ENCODE results near the gene ADARB2.
"Not testable (repeated sequence)": the region's sequence is repeated elsewhere in the genome, so short reads cannot be mapped to it uniquely, and the experiment has no call there.

The ADARB2 gene

DNA sequence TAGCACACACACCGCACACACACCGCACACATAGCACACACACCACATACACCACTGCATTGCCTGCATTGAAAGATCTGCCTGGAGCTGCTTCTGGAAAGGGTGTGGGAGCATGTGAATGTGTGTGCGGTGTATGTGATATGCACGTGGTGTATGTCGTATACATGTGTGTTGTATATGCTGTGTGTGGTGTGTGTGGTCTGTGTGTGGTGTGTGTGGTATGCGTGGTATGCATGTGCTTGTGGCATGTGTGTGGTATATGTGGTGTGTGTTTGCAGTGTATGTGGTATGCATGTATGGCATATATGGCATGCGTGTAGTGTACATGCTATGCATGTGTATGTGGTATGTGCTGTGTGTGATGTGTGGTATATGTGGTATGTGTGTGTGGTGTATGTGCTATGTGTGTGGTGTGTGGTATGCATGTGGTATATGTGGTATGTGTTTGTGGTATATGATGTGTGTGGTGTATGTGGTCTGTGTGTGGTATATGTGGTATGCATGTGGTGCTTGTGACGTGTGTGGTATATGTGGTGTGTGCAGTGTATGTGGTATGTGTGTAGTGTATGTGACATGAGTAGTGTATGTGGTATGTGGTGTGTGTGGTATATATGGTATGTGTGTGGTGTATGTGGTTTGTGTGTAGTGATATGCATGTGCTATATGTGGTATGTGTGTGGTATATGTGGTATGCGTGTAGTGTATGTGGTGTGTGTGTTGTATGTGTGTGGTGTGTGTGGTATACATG lies 505.0 kb downstream of the ADARB2 start:
- no peak for DNase-seq

DNA sequence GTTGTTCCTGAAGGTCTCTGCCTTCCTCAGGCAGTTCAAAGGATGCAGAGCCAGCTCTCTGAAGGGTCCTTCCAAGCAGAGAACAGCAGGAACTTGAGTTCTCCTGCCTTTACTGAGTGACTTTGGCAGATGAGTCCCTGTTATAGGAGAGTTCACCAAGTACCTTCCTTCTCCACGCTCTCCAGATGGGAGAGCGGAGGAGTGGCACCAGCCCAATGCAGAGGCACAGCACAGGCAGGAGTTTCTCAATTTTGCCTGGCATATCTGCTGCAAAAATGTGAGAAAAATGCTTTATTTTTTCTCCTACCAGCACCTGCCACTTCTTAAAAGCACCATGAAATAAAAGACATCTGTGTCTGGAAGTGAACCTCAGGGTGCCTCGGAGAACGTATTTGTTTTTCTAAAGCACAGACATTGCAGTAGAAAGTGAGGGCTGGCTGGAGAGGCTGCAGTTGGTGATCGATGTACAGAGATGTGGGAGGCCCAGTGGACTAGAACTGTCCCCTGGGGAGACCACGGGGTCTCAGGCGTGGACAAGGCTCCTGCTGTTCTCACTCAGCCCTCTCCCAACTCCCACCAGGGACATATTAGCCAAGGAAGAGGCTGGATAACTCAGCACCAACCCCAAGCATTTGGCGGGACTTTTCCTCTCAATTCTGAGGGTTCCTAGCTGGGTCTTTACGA lies 506.6 kb downstream of the ADARB2 start:
- no peak for DNase-seq

DNA sequence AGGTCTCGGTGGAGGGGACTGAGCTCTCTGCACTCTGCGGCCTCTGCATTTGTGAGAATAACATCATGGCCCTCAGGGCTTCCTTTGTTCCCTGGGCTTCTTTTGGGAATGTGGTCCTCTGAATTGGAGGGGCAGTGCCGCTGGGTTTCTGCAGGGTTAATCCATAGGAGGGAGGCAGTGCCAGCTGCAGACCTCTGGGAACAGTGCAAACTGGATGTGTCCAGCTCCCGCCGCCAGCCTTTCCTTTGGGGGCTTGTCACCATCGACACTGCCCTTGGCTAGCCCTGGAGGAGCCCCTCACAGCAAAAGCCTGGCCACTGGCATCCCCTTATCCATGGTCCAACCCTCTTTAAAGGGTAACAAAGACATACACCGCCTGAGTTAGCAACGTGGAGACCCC lies 507.2 kb downstream of the ADARB2 start:
- DNase-seq = no peak

DNA sequence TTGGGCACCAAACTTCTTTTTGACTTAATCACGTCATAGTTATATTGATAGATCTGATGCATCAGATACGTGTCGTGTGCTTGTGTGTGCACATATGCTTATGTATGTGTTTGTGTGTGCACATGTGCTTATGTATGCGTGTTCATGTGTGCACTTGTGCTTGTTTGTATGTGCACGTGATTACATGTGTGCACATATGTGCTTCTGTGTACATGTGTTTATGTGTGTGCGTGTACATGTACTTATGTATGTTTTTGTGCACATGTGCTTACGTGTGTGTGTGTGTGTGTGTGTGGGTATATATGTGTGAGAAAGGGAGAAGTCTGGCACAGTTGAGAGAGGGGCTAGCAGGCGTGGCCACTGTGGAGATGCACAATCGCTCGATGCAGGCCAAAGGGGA lies 507.8 kb downstream of the ADARB2 start:
- no peak for DNase-seq

DNA sequence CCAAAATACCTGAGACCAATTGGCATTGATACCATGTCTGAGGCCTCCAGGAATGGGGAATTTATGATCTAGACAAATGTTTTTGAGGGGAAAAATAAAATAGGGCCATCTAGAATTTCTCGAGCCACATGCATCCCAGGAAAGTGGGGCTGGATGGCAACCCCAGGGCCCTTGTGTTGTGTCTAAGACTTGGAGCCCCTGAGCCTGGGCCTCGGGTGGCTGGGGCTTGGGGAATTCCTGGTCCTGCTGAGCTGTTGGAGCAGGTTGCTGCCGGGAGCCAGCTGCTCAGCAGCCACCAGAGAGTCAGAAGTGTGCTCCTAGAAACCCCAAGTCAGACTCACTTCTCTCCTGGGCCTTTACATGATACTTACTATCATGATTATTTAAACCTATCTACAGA lies 508.2 kb downstream of the ADARB2 start:
- DNase-seq = no peak

DNA sequence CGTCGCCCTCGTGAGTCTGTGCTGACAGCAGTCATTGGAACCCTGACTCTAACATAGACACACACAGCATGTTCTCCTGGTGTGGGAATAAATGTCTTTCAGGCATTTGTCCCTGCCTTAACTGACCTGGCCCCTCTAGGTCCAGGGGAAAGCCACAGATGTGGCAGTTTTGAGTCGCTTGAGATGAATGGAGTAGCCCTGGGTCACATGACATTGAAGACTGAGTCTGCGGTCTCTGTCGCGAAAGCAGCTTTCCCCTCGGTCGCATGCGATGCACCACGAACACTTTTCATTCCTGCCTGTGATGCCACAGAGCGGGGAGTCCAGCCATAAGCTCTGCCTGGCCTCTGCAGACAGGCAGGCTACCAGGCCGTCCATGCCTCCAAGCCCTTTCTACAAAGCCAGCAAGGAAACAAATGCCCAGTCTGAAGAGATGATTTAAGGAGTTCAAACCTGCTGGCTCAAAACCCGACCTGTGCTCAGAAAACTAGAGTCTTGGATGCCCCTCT lies 508.8 kb downstream of the ADARB2 start:
- no peak for DNase-seq

DNA sequence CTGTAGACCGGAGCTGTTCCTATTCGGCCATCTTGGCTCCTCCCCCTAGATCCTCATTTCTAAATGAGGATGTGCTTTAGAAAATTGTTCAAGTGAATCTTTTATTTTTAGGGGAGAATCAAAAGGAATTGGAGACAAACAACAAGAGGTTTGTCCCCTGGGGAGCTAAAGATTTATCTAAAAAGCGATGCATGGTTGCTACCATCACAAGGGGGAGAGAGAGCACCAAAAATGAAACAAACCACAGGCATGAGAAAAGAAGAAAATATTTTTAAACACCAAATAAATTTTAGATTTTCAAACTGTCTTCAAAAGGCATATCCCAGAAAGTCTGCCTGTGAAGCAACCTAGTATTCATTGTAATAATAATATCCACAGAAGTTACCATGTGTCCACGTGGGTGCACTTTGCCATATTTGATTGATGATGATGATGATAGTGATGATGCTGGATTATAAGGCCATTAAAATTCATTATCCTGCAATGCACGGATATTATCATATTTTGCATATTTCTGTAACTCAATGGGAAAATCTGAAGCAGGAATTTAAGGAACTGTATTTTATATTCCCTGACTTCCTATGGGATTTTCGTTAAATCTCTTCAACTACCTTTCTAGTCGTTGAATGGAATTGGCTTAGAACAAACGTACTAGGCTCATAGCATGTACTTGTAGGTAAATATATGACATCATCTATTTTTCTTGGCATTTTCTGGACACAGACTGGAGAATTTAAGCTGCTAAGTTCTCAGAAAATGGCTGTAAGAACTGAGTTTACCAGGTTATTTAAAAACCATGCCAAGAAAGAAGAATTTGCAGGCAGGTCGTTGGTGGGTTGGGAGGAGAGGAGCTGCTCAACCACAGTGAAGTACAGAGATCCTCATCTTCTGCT lies 509.6 kb downstream of the ADARB2 start:
- no peak for DNase-seq

DNA sequence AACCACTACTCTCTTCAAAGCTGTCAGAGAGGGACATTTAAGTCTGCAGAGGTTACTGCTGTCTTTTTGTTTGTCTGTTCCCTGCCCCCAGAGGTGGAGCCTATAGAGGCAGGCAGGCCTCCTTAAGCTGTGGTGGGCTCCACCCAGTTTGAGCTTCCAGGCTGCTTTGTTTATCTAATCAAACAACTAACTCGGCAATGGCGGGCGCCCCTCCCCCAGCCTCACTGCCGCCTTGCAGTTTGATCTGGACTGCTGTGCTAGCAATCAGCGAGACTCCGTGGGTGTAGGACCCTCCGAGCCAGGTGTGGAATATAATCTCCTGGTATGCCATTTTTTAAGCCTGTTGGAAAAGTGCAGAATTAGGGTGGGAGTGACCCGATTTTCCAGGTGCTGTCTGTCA lies 510.4 kb downstream of the ADARB2 start:
- not testable (repeated sequence) for DNase-seq

DNA sequence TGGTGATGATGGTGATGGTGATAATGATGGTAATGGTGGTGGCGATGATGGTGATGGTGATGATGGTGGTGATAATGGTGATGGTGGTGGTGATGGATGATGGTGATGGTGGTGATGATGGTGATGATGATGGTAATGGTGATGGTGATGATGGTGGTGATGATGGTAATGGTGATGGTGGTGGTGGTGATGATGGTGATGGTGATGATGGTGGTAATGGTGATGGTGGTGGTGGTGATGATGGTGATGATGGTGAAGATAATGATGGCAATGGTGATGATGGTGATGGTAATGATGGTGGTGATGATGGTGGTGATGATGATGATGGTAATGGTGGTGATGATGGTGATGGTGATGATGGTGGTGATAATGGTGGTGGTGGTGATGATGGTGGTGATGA lies 517.5 kb downstream of the ADARB2 start:
- DNase-seq = not testable (repeated sequence)

DNA sequence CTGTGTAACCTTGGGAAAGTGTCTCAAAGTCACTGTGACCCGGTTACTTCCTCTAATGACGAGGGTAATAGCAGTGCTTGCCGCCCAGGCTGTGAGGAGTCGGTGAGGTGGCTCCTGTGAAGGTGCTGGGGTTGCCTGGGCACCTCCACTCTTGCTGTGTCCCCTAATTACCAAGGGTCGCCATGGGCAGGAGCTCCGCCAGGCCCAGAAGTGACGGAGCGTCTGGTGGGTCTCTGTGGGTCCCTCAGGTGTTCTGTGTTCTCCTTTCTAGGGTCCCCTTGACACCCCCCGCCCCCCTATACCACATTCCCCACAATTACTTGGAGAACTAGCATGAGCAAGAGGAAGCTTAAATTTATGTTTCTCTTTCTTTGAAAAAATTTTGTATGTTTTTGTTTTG lies 519.7 kb downstream of the ADARB2 start:
- DNase-seq = no peak

DNA sequence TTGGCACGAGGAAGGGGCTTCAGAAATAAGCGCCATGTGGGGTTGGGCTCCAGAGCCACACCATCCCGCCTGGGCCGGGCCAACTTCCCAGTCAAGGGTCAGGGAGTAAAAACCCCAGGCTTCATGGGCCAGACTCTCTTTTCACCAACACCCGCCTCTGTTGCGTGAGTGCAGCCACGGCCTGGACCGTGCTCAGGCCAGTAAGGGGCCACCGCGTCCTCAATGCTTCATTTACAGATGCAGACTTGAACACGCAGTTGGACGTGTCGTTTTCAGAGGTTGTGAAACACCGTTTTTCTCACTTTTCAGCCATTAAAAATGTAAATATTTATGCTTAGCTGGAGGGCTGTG lies 520.1 kb downstream of the ADARB2 start:
- no peak for DNase-seq

DNA sequence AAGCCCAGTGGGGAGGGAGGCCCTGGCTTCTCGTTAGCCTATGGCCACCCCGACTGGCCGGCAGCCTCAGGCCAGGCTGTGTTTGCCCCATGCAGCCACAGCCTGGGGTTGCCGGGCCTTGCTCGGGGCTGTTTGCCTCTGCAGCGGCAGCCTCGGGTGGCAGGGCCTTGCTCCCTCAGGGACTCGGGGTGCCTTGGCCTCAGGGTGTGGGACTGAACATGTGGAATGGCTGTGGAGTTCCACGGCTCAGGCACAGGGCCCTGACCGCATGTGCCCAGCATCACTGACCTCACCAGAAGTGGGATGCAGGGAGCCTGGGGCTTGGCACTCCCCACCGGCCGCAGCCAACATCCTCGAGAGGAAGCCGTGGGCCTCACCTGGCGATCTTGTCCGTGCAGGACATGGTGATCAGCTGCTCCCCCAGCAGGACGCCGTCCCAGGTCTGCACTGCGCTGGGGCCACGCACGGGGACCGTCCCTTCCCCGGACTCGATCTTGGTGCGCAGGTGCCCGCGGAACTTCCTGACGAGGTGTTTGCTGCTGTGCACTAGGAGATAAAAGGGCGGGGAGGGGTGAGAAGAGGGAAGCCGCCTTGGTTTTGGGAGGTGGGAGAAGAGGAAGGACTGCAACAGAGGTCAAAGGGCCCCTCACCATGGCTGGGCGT lies 520.6 kb downstream of the ADARB2 start:
- no peak for DNase-seq

DNA sequence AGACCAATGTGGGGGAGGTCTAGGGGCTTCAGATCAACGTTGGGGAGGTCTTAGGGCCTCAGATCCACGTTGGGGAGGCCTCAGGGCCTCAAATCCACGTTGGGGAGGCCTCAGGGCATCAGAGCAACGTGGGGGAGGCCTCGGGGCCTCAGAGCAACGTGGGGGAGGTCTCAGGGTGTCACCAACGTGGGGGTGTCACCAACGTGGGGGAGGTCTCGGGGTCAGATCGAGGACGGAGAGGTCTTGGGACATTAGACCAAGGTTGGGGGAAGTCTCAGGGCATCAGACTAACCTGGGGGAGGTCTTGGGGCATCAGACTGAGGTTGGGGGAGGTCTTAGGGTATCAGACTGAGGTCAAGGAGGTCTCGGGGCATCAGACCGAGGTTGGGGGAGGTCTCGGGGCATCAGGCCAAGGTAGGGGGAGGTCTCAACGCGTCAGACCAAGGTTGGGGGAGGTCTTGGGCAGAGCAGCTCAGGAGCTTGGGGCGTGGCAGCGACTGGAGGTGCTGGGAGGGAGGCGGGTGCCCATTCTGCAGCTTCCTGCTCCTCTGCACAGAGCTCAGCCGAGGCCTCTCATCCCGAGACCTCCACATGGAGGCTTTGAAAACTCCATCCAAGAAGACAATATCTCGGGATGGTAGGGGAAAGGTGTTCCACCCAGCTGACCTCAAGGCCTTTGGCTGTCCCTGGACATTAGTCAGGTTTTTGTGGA lies 521.3 kb downstream of the ADARB2 start:
- no peak for DNase-seq

DNA sequence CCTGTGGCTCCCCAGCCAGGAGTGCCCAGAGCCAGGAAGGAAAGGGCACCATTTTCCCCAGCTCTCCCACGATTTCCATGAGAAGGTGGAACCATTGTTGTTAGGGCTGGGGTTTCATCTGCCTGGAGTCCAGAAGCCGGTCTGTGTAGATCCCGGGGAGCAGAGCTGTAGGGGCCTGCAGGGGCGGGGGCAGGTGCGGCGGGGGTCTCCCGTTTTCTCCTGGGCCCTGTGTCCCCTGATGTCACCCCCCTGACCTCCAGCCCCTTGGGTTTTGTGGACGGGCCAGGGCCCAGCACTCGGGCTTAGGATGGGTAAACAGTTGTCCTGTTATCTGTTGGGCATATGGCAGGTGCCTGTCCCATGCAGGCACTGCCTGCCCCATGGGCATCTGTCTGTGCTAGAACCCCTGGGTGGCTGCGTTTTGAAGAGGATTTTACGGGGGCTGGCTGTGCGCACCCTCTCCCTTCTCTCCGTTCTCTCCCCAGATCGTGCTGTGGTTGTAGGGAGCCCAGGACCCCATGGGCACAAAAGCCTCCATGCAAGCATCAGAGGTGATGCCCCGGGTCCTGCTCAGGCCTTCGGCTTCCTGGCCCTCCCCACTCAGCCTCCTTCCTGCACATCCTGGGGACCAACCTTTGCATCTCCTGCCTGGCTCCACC lies 522.3 kb downstream of the ADARB2 start:
- DNase-seq = no peak

DNA sequence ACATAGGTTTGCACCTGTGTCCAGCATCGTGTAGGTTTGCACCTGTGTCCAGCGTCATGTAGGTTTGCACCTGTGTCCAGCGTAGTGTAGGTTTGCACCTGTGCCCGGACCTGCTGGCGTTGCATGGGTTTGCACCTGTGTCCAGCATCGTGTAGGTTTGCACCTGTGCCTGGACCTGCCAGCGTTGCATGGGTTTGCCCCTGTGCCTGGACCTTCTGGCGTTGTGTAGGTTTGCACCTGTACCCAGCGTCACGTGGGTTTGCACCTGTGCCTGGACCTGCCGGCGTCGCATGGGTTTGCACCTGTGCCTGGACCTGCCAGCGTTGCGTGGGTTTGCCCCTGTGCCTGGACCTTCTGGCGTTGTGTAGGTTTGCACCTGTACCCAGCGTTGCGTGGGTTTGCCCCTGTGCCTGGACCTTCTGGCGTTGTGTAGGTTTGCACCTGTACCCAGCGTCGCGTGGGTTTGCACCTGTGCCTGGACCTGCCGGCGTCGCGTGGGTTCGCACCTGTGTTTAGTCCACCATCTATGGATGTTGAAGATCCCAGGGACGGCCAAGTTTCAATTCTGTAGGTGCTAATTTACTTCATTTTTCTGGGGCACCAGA lies 523.2 kb downstream of the ADARB2 start:
- no peak for DNase-seq

DNA sequence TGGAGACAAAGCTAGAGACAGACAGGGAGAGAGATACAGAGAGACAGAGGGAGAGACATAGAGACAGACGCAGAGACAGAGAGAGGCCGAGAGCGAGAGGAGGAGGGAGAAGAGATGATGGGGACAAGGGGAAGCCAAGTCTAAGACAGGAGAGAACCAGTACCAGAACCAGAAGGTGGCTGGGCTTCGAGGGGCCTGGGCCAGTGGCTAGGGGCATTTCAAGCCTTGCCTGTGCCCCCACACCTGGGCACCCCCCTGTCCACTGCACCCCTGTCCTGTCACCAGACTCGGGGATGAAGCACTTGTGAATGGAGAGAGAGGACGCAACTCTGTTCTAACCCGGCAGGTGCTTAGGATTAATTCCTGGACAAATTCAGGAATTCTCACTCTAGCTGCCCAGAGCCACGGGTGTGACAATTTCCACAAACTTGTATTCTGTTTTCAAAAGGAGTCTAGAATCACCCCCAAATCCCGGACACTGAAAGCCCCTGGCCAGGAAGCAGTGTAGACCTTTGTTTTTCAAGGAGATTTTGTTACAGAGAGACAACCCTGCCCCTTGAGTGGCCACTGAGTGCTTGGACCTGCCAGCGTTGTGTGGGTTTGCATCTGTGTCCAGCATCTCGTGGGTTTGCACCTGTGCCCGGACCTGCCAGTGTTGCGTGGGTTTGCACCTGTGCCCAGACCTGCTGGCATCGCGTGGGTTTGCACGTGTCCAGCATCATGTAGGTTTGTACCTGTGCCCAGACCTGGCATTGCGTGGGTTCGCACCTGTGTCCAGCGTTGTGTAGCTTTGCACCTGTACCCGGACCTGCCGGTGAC lies 523.9 kb downstream of the ADARB2 start:
- DNase-seq = no peak

DNA sequence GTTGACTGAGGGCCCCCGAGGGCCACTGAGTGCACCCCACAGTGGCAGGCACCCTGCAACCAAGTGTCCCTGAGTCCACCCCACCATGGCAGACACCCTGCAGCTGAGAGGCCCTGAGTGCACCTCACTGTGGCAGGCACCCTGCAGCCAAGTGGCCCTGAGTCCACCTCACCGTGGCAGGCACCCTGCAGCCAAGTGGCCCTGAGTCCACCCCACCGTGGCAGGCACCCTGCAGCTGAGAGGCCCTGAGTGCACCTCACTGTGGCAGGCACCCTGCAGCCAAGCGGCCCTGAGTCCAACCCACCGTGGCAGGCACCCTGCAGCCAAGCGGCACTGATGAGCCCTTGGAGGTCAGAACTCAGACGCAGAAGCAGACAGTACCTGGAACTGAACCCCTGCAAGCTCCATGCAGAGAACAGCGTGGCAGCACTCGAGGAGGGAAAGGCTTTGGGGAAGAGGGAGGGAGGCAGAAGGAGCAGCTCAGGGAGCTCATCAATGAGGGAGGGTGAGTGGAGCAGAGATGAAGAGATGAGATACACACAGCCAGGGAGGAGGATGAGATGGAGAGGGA lies 524.7 kb downstream of the ADARB2 start:
- DNase-seq = no peak

DNA sequence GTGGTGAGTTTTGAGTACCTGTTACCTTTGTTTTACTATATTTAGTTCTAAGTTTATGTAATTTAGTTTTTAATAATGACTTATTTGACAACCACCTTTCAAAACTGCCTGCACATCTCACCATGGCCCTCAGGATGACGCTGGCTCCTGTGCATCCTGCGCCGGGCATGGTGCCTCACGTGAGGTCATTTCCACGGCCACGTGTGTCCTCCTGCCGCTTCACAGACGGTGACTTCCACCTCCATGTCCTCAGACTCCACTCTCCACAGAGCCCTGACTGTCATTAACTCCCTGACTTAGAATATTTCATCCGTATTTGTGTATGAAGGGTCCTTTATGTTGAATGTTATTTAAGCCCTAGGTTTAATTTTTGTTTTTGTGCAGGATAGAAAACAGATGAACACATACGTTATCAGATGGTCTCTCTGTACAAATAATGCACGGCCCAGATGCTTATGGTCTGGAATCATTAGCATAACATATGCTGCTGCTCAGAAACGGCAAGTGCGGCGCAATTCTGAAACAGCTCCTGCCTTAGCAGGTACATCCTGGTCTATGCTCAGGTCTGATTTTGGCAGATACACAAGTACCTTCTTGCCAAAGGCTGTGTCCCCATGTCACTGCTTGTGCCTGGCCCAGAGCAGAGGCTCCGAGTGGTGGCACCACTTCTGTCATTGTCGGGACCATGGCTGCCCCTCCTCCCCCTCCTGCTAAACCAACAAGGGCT lies 525.3 kb downstream of the ADARB2 start:
- no peak for DNase-seq

DNA sequence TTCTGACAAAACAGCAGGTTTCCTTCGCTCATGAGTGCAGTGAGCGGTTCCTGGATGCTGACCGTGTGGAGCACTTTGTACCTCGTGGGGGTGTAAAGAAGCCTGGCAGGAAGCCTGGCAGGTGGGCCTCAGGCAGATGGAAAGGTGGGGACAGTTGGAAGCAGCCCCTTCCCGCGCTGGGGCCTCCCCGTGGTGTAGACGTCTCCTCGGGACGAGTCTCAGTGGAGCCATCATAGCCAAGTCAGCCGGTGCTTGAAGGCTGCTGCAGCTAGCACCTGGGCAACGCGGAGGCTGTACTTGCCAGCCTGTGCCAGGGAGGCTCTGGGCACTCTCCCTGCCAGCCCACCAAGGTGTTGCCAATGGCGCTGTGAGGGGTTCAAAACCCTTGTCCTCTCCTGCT lies 526.7 kb downstream of the ADARB2 start:
- no peak for DNase-seq

Data from stimulated activated CD4-positive, alpha-beta T cell treated with anti-CD3 and anti-CD28 coated beads, Interleukin-1b, Interleukin-23, amount 100 ng/mL, for 48 hours (primary cell).